ENCODE results near the gene SLC25A29. TPM values are rescaled to one million over a fixed set of nuclear protein-coding genes. Genes with fewer than 3 reads are reported as not detected.

Gene SLC25A29
- total RNA-seq, 1 donor from 2014 or later = 27.7 TPM

DNA sequence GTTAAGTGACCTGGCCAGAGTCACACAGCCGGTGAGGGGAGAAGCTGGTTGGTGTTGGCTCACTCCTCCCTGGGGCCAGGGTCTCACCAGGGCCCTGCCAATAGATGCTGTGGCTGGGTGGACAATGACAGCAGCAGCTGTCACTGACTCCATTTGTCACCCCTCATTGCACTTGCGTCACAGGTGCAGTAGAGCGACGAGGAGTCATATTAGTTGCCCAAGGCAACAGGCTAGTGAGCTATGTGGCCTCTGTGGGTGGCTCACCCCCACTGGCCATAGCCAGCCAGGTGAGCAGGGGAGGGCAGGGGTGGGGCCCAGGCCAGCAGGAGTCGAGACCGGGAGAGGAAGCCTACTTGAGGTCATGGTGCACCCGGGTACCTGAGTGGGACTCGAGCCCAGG is 26.6 kb upstream of the SLC25A29 start:
- intact Hi-C loops (cut with micrococcal nuclease) = no loop called here

- intact Hi-C loops (cut with micrococcal nuclease) = no loop called here
These were observed 25.9 kb upstream of the SLC25A29 start for GRCh38 chr14:100332071-100332639.

- intact Hi-C loops (cut with micrococcal nuclease) = no loop called here
These were observed 24.2 kb upstream of the SLC25A29 start for GRCh38 chr14:100330388-100330931.

DNA sequence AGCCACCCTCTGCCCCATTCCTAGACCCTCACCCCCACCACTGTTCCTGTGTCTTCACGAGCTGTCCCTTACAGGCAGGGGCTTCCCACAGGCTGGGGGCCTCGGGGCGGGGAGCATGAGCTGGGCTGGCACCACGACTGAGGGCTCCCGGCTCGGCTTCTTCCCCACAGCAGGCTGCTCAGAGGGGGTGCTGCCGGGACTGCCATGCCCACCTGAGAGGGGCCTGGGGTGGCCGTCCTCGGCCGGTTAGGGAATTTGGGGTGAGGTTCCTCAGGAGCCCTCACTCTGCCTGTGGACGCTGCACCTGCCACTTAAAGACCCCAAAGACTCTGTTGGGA is 23.7 kb upstream of the SLC25A29 start:
- intact Hi-C loops (cut with micrococcal nuclease) = no loop called here

DNA sequence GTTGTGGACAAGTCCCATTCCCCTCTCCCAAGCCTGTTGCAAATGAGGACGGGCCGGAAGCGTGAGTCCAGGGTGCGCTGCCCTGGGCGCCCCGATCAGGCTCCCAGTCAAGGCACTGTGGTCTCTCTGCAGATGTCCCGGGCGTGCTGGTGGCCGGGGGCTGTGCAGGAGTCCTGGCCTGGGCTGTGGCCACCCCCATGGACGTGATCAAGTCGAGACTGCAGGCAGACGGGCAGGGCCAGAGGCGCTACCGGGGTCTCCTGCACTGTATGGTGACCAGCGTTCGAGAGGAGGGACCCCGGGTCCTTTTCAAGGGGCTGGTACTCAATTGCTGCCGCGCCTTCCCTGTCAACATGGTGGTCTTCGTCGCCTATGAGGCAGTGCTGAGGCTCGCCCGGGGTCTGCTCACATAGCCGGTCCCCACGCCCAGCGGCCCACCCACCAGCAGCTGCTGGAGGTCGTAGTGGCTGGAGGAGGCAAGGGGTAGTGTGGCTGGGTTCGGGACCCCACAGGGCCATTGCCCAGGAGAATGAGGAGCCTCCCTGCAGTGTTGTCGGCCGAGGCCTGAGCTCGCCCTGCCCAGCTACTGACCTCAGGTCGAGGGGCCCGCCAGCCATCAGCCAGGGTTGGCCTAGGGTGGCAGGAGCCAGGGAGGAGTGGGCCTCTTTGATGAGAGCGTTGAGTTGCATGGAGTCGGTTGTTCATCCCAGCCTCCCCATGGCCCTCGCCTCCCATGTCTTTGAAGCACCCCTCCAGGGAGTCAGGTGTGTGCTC is 23.2 kb upstream of the SLC25A29 start:
- intact Hi-C loops (cut with micrococcal nuclease) = no loop called here

DNA sequence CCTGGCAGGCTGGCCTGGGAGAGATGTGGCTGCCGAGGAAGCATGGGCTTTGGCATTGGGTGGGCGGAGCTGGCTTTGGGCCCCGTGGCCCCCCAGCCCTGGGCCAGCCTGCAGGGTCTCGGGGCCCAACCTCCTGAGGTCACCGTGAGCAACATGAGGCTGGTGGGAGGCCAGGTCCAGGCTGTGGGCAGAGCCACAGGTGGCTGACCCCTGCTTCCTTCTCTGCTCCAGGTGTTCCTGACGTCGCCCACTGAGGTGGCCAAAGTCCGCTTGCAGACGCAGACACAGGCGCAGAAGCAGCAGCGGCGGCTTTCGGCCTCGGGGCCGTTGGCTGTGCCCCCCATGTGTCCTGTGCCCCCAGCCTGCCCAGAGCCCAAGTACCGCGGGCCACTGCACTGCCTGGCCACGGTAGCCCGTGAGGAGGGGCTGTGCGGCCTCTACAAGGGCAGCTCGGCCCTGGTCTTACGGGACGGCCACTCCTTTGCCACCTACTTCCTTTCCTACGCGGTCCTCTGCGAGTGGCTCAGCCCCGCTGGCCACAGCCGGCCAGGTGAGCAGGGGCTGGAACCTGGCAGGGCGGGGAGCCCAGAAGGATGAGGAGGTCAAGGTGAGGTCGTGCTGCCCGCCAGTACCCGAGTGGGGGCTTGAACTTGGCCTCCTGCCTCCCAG is 22.4 kb upstream of the SLC25A29 start:
- intact Hi-C loops (cut with micrococcal nuclease) = no loop called here

DNA sequence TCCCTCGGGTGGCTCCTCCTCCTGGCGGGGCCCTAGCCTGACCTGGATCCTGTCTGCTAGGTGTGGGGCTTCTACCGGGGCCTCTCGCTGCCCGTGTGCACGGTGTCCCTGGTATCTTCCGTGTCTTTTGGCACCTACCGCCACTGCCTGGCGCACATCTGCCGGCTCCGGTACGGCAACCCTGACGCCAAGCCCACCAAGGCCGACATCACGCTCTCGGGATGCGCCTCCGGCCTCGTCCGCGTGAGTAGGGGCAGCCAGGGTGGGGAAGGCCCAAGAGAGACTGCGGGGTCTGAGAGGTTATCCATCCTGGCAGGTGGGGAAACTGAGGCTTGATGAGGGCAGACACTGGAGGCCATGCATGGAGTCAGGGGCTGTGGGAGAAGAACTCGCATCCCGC is 20.9 kb upstream of the SLC25A29 start:
- intact Hi-C loops (cut with micrococcal nuclease) = no loop called here

DNA sequence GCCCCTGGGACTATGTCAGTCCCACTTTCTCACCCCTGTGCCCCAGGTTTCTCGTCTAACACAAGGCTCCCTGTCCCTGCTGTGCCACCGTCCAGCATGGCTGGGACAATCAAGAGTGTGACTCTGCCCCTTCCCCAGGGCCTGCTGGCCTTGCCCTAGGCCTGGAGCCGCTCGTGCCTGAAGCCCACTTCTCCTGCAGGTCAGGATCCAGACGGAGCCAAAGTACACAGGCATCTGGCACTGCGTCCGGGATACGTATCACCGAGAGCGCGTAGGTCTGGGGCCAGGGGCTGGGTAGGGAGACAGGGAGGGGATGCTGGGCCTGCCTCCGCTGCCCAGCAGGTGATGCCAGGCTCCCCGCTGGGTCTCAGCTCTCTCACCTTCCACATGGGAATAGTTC is 19.7 kb upstream of the SLC25A29 start:
- intact Hi-C loops (cut with micrococcal nuclease) = no loop called here

DNA sequence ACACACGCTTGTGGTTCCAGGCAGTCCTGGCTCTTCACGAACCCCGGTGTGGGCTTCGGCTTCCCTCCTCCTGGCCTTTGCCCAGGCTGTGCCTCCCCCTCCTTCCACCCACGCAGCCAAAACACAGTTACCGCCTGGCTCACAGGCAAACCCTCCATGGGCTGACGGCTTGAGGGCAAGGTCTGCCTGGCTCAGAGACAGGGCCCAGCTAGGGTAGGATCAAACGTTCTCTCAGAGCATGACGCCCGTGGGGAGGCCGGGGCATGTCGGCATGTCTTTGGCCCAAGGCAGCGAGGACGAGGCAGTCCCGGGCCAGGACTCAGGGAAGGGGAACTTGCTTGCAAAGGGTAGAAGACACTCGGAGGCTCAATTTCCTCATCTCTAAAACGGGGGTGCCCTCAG is 19.0 kb upstream of the SLC25A29 start:
- intact Hi-C loops (cut with micrococcal nuclease) = no loop called here

- intact Hi-C loops (cut with micrococcal nuclease) = no loop called here
These were observed 17.7 kb upstream of the SLC25A29 start for GRCh38 chr14:100323942-100324307.

DNA sequence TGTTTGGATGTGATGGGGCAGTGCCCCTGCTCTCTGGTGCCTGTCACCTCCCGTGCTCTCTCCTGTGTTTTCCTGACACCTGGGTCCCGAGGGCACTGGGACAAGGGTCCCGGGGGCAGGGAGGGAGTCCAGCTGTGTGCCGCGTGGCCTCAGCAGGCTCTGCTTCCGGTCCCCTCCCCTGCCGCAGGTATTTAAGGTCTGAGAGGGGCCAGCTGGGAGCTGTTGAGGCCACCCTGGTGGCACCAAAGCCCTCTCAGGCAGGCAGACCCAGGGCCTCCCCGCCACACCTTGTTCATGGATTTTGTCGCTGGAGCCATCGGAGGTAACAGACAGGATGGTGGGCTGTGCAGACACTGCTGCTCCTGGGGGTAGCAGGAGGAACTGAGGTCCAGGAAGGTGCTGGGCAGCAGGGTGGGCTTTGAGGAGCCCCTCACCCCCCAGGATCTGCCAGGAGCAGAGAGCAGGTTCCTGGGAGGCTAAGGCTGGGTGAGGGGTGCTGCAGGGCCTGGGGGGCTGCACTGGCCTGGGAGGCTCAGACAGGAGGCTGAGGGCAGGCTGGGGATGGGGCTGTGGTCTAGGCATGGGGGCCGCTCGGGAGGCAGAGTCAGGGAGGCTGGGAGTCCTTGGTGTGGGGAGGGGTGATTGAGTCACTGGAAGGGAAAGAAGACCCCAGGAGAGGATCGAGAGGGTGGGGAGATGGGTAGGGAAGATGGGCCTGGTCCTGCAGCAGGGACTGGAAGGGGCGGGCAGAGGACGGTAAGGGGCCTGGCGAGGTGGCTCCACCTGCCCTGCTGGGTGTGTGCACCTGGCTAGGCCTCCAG is 17.1 kb upstream of the SLC25A29 start, which contains the start of gene SLC25A47:
TSS of gene SLC25A47 (plus strand) at position 219 of the 821 bp plus-strand sequence. CDS start at position 295, 76 bp downstream.
- intact Hi-C loops (cut with micrococcal nuclease) = no loop called here

GRCh38 chr14:100322138-100322957 is 16.1 kb upstream of the SLC25A29 start:
- intact Hi-C loops (cut with micrococcal nuclease) = no loop called here

DNA sequence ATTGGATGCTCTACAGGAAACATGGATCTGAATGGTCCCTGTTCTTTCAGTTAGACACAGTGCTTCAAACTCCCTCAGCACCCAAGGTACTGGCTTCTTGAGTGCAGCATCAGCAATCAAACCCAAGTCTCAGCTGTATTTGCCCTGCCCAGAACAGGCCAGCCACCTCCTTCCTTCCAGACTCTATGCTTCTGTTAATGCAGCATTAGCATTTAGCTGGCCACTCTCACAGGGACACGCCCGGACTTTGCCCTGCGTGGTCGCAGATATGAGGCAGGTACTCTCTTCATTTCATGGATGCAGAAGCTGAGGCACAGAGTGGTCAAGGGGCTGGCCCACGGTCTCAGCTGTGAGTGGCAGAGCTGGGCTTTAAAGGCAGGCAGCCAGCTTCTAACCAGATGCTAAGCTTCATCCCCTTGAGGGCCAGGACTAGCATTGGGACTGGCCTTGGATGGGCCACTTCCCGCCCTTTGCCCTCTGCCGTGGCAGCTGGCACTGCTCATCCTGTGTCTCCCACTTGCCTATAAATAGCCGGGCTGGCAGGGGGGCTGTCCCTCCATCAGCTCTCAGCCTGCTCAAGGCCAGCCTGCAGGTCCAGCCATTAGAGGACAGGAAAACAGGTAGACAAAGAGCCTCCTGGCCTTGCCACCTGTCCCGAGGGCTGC is 15.4 kb upstream of the SLC25A29 start:
- intact Hi-C loops (cut with micrococcal nuclease) = no loop called here

DNA sequence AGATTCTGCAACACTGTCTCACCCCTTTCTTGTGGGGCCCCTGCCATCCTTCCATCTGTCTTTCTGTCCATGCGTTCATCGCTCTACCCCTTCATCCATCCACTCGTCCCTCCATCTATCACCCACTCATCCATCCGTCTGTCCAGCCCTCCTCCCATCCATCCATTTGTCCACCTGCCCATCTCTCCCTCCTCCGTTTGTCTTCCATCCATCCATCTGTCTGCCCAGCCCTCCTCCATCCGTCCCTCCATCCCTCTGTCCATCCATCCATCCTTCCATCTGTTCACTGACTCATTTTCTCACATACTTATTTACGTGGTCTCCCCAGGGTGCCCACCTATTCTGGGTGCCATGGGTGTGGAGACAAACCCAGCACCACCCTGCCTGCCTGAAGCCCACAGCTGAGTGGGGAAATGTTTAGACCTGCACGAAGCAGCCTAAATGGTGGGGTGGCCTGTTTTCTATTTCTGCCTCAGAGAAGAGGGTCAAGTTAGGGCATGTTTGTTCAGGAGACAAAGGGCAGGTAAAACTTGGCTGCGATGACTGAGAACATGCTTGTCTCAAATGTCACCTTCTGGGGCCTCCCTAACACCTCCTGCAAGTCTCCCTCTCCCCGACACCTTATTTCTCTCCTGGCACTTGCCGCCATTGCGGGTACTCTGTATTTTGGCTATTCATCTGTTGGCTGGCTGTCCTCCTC is 14.1 kb upstream of the SLC25A29 start:
- intact Hi-C loops (cut with micrococcal nuclease) = no loop called here

DNA sequence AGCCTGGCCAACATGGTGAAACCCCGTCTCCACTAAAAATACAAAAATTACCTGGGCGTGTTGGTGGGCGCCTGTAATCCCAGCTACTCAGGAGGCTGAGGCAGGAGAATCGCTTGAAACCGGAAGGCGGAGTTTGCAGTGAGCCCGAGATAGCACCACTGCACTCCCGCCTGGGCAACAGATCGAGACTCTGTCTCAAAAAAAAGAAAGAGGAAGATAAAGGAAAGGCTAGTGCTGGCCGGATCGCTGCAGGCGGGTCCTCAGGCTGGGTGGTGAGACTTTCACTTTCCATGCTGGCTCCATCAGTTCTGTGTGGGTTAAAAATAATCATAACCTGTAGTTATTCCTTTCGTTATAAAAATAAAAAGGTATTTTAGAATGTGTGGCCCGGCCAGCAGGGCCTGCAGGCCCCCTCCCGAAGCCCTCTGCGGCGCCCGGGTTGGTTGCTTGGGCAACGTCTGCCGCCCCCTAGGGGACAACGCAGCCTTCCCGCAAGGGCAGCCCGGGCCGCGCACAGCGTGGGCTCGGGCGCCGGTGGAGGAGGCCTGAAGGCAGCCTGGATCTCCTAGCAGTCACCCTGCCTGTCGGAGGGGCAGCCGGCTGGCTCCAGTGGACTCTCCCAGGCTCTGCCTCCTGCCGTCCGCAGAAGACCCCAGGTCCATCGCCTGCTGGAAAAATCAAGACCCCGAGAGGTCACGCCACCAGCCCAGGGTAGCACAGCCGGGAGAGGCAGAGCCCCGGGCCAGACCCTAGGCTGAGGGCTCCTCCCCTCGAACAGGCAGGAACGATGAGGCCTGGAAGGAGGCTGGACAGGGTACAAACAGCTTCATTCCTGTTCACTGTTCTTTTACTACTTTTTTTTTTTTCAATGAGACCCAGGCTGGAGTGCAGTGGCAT is 11.9 kb upstream of the SLC25A29 start:
- intact Hi-C loops (cut with micrococcal nuclease) = no loop called here

DNA sequence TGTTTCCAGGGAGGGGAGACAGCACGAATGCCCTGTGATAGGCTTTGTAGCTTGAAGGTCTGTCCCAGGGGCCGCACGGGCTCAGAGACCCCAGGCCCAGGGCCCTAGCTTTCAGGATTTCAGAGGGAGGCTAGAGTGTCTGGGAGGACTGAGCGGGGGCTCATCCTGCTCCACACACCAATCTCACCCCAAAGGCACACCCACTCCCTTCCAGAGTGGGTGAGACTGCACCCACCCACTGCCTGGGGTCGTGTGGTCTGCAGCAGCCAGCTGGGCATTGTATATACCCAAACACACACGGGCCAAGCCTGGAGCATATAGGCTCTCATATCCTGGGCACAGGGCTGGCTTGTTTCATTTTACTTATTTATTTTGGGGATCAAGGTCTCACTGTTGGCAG is 11.1 kb upstream of the SLC25A29 start:
- intact Hi-C loops (cut with micrococcal nuclease) = no loop called here

- intact Hi-C loops (cut with micrococcal nuclease) = no loop called here
These were observed 8.5 kb upstream of the SLC25A29 start for GRCh38 chr14:100314724-100315123.

- intact Hi-C loops (cut with micrococcal nuclease) = no loop called here
These were observed 7.4 kb upstream of the SLC25A29 start for GRCh38 chr14:100313464-100314230.

All from T-helper 2 cell treated with Interferon-gamma antibody and Interleukin-4, amounts not matched to agents 100 ng/mL and 5 ng/mL, for 36 hours (primary cell).